ENCODE measurements around the gene ABCD3.
"Not testable (repeated sequence)": the region's sequence is repeated elsewhere in the genome, so short reads cannot be mapped to it uniquely, and the experiment has no call there.

The ABCD3 gene

DNA sequence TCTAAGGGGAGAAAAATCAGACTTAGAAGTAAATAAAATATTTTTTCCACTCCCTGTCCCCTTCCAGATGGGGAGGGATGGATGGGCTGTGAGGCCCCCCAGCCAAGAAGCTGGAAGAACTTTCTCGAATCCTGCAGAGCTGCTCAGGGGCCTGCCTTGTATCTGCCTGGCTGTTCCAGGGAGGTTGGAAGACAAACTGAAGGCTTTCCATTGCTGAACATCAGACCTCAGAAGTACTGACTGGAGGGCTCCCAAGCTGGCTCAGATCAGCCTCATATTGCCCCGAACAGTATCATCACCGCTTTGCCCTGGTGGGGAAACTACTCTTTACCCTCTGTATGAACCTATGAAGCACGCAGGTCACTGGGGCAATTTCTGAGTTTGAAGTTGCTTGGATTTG lies 135.7 kb downstream of the ABCD3 start:
- no peak for DNase-seq

- no peak for DNase-seq
These were observed 136.4 kb downstream of the ABCD3 start for GRCh38 chr1:94554580-94554979.

DNA sequence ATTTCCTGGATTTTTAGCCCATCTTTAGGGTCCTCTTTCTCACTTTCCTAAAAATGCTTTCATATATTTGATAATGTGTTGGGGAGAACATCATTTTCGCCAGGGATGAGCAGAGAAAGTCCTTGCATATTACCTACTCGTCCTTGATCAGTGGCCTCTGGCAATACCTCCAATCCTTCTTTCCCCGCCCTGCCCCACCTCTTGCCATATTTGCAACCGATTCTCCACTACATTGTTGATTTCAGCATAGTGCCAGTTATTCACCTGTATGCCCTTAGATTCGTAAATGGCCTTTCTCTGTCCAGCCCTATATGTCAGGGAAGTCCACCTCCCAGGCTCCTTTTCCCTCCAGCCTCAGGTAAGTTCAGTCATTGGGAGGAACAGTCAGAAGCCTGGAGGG lies 136.9 kb downstream of the ABCD3 start:
- DNase-seq: no peak

DNA sequence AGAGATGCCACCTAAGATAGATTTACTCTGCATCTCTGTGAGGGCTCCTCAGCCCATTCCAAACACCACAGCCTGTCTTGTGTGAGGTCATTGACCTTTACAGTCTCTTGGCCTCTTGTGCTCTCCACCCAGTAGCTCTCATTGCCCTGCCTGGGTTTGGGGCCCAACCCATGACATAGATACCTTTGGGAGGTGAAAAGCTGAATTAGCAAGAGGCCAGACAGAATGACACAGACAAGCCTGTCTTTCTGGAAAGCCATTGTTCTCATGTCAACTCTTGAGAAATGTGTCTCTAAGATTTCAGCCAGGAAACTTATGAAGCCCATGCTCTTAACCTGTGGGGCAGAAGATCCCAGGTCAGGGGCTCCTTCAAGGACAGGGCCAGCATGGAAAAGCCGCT lies 141.7 kb downstream of the ABCD3 start:
- no peak for DNase-seq

- DNase-seq: no peak
These were observed 142.1 kb downstream of the ABCD3 start for GRCh38 chr1:94560333-94560732.

- DNase-seq: no peak
These were observed 144.5 kb downstream of the ABCD3 start for GRCh38 chr1:94562519-94563260.

- no peak for DNase-seq
These were observed 147.7 kb downstream of the ABCD3 start for GRCh38 chr1:94565901-94566300.

GRCh38 chr1:94566436-94566835 lies 148.2 kb downstream of the ABCD3 start:
- DNase-seq: not testable (repeated sequence)

DNA sequence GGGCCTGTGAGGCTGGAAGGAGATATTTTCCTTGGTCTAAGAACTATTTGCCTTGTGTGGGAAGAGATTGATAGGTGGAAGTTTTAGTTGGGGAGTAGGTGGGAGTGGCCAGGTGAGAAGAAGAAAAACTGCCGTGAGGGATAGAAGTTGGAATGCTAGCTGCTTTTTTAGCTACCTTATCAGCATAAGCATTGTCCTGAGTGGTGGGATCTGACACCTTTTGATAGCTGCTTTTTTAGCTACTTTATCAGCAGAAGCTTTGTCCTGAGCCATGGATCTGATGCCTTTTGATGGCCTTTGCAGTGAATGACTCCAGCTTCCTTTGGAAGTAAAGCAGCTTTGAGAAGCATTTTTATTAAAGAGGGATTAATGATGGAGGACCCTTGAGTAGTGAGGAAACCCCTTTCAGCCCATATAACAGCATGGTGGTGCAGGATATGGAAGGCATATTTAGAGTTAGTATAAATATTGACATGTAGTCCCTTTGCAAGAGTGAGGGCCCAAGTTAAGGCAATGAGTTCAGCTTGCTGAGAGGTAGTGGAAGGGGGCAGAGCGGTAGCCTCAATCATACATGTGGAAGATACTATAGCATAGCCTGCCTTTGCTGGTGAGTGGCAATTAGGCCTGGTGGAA lies 149.9 kb downstream of the ABCD3 start:
- not testable (repeated sequence) for DNase-seq

Measured in stimulated activated CD4-positive, alpha-beta T cell treated with anti-CD3 and anti-CD28 coated beads, Interleukin-15, amount 100 ng/mL, for 24 hours (primary cell).